WERI-Rb-1 (cell line): ENCODE measurements around the gene MAMDC2.
A peak's percentile ranks its signal among the peaks of the same experiment; 100 is the strongest.

Experiments used
- DNase-seq: peaks from one replicate; pipeline ENCODE4 v3.0.0-alpha.2; 2020
- H3K27ac ChIP-seq: fragments of 250-450 bp; sonication (Bioruptor Pico); 2 replicates; pipeline ENCODE4 v1.5.1; 2020; ENCODE audit warnings: mild to moderate bottlenecking, moderate library complexity
- H3K27me3 ChIP-seq: fragments of 250-450 bp; sonication (Bioruptor Pico); 2 replicates; pipeline ENCODE4 v1.5.1; 2021; ENCODE audit warnings: mild to moderate bottlenecking, low read depth, moderate library complexity; ENCODE audit not compliant: insufficient read depth, severe bottlenecking
- H3K36me3 ChIP-seq: fragments of 250-450 bp; sonication (Bioruptor Pico); 2 replicates; pipeline ENCODE4 v1.5.1; 2020; ENCODE audit warnings: mild to moderate bottlenecking, moderate library complexity
- H3K4me3 ChIP-seq: 2 replicates; pipeline ENCODE4 v1.5.1; 2011; ENCODE audit warnings: low read depth, mild to moderate bottlenecking, control low read depth, low read length
- H3K9me3 ChIP-seq: fragments of 250-450 bp; sonication (Bioruptor Pico); 2 replicates; pipeline ENCODE4 v1.5.1; 2021; ENCODE audit warnings: mild to moderate bottlenecking, moderate library complexity; ENCODE audit not compliant: severe bottlenecking
- TF ChIP-seq, protein P1 (sequence below): IDR thresholded peaks from 2 replicates; pipeline ENCODE4 v1.5.1; 2011; ENCODE audit warnings: low read depth, mild to moderate bottlenecking, control low read depth, inconsistent platforms, low read length

MAMDC2 gene

DNA sequence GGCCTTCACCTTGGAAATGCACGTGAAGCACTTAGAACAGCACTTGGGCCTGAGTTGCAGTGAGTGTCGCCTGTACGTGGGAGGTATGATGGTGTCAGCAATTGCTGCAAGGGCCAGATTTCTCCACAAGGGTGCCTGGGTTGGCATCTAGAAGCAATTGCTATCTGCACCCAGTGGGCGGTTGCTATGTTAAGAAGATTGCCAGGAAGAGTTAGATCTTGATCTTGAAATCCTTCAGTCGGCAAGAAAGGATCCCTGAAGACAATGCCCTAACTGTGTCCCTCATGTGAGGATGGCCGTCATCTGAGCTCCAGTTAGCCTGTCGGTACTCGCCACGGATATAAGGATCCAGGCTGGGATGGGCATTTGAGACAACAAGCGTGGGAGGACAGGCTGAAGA, 62.9 kb downstream of the MAMDC2 start:
- no peak for DNase-seq
- H3K9me3 ChIP-seq, result no peaks in the 10 kb centered on the region
- no peak overlapping the region for H3K4me3 ChIP-seq
- H3K36me3 ChIP-seq, result no peaks in the 10 kb centered on the region
- TF ChIP-seq, protein P1, sequence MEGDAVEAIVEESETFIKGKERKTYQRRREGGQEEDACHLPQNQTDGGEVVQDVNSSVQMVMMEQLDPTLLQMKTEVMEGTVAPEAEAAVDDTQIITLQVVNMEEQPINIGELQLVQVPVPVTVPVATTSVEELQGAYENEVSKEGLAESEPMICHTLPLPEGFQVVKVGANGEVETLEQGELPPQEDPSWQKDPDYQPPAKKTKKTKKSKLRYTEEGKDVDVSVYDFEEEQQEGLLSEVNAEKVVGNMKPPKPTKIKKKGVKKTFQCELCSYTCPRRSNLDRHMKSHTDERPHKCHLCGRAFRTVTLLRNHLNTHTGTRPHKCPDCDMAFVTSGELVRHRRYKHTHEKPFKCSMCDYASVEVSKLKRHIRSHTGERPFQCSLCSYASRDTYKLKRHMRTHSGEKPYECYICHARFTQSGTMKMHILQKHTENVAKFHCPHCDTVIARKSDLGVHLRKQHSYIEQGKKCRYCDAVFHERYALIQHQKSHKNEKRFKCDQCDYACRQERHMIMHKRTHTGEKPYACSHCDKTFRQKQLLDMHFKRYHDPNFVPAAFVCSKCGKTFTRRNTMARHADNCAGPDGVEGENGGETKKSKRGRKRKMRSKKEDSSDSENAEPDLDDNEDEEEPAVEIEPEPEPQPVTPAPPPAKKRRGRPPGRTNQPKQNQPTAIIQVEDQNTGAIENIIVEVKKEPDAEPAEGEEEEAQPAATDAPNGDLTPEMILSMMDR, result no peak
- no peaks in the 10 kb centered on the region for H3K27me3 ChIP-seq
- H3K27ac ChIP-seq, result no peak overlapping the region

DNA sequence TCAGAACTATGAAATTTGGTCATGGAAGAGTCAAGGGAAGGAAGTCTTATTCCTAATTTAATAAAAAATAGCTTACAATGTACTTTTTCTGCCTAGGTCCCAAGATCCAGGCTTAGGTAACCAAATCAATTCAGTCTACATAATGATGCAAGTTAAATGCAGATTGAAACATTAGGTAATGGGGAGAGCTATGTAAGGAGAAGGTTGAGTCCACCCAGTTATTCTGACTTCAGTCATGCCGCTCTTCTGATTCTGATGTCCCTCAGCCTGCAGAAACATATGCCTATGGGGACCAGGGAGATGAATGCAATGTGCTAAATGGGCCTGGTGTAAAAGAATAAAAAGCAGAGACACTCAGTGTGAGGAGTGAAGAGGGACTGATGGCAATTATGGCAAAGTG, 63.9 kb downstream of the MAMDC2 start:
- Histone ChIP-seq H3K27me3 (no peaks in the 10 kb centered on the region), H3K27ac (no peak overlapping the region), H3K4me3 (no peak overlapping the region), H3K36me3 (no peaks in the 10 kb centered on the region), H3K9me3 (no peaks in the 10 kb centered on the region)
- no peak for DNase-seq
- TF ChIP-seq, protein P1, result no peak

DNA sequence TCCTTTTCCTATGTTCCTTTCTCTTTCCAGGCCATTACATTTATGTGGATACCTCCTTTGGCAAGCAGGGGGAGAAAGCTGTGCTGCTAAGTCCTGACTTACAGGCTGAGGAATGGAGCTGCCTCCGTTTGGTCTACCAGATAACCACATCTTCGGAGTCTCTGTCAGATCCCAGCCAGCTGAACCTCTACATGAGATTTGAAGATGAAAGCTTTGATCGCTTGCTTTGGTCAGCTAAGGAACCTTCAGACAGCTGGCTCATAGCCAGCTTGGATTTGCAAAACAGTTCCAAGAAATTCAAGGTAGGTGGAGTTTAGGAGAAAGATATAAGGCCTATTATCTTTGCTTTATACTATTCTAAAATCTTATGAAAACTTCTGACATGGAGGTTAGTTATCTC, 64.5 kb downstream of the MAMDC2 start:
- no peak overlapping the region for H3K4me3 ChIP-seq
- DNase-seq, result no peak
- no peaks in the 10 kb centered on the region for H3K9me3 ChIP-seq
- H3K27me3 ChIP-seq, result no peaks in the 10 kb centered on the region
- H3K36me3 ChIP-seq, result no peaks in the 10 kb centered on the region
- H3K27ac ChIP-seq, result no peak overlapping the region
- TF ChIP-seq, protein P1, result no peak

DNA sequence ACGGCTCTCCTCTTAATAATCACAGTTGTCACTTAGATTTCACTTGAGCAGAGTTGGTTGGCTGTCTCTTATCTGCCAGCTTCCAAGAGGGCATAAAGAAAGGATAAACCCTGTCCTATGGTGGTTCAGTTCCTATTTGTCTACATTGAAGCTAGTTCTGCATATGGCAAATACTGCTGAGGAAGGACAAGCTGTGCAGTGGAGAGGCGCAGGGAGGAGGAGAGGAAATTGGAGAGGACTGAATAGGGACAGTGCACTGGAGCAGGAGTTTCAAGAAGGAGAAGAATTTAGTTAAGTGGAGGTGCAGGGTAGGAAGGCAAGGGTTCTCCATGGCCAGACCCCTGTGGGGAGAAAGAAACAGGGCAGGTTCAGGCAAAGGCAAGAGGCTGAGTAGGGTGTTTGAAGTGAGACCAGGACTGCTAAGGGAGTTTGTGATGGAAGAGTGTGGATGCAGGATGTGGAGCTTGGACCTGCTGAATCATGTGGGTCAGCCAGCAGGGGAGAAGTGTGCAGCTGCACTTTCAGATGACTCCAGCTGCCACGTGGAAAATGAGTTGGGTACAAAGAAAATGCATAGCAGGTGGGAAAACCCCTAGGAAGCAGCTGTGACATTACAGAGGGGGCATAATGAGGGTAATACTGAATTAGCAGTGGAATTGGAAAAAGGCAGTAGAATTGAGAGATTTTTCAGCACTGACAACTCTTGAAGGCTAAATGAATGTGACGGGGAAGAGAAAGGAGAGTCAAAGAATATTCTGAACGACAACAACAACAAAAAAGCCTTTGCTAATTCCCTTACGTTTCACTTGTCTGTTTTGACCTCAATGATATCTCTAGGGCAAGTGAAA, 66.8 kb downstream of the MAMDC2 start:
- Histone ChIP-seq H3K4me3 (0 out of 2 replicates have a peak overlapping the region, but pooled peaks have one; percentile 7), H3K36me3 (no peaks in the 10 kb centered on the region), H3K9me3 (no peaks in the 10 kb centered on the region), H3K27me3 (no peaks in the 10 kb centered on the region), H3K27ac (peak overlapping the region; percentile 88)
- TF ChIP-seq, protein P1, result no peak
- peak; percentile 52 for DNase-seq

DNA sequence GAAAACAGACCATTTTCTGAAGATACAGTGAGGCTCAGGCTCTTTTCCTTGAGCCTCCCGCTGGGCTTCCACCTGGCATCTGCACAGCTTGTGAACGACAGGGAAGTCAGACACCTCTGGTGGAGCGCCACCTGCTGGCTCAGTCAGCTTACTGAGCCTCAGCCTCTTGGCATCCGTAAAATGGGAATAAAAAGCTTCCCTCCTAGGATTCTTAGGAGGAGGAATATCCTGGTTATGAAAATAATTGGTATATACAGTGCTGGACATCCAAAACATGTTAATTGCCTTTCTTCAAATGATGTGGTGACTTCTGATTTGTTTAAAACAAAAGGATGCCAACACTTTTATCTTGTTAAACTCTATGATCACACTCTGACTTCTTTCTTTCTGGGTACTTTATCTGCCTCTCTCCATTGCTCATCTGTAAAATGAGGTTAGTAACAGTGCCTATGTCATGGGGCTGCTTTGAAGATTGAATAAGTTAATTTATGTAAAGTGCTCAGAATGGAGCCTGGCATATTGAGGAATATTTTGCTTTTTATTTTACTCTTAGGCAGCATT, 67.5 kb downstream of the MAMDC2 start:
- Histone ChIP-seq H3K9me3 (no peaks in the 10 kb centered on the region), H3K36me3 (no peaks in the 10 kb centered on the region), H3K4me3 (no peak overlapping the region), H3K27ac (peak overlapping the region; percentile 88), H3K27me3 (no peaks in the 10 kb centered on the region)
- TF ChIP-seq, protein P1, result peak; percentile 79
- DNase-seq, result peak; percentile 94
